ENCODE data around the gene KRTAP5-11.
"Not testable (repeated sequence)": the region's sequence is repeated elsewhere in the genome, so short reads cannot be mapped to it uniquely, and the experiment has no call there.

KRTAP5-11 gene

GRCh38 chr11:71582309-71582895 is at the start of gene KRTAP5-11:
Gene KRTAP5-11, minus strand, starts transcription at chr11:71582875. Its CDS starts 38 bp downstream, at chr11:71582837.
- DNase-seq (ENCODE audit: low spot score) = no peak

- not testable (repeated sequence) for DNase-seq (ENCODE audit: low spot score)
Observed at GRCh38 chr11:71631551-71631950, 48.9 kb upstream of the KRTAP5-11 start.

DNA sequence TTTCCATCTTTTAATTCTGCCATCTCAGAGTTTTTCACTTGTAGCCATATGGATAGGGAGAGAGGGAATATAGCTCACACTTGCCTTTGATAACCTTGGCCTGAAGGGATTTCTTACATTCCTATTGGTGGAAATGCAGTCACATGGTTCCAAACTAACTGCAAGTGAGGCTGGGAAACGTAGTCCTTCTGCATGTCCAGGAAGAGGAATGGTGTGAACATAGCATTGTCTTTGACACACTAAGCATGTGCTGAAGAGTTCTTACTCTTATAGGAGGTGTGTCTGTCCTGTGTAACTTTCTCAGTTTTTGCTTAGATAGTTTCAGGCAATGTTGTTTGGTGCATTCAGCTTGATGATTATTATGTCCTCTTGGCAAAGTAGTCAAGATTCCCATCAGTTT is 47.4 kb upstream of the KRTAP5-11 start:
- not testable (repeated sequence) for DNase-seq (ENCODE audit: low spot score)

GRCh38 chr11:71628943-71629342 is 46.3 kb upstream of the KRTAP5-11 start:
- not testable (repeated sequence) for DNase-seq (ENCODE audit: low spot score)

DNA sequence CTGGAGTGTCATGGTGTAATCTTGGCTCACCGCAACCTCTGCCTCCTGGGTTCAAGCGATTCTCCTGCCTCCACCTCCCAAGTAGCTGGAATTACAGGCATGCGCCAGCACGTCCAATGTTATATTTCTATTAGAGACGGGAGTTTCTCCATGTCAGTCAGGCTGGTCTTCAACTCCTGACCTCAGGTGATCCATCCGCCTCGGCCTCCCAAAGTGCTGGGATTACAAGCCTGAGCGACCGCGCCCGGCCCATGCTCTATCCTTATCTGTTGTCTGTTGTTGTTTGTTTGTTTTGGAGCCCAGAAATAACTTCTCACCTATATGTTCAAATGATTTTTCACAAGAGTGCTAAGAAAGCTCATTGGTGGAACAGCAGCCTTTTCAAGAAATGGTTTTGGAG is 40.6 kb upstream of the KRTAP5-11 start:
- DNase-seq (ENCODE audit: low spot score) = not testable (repeated sequence)

GRCh38 chr11:71622561-71622960 is 39.9 kb upstream of the KRTAP5-11 start:
- DNase-seq (ENCODE audit: low spot score) = not testable (repeated sequence)

DNA sequence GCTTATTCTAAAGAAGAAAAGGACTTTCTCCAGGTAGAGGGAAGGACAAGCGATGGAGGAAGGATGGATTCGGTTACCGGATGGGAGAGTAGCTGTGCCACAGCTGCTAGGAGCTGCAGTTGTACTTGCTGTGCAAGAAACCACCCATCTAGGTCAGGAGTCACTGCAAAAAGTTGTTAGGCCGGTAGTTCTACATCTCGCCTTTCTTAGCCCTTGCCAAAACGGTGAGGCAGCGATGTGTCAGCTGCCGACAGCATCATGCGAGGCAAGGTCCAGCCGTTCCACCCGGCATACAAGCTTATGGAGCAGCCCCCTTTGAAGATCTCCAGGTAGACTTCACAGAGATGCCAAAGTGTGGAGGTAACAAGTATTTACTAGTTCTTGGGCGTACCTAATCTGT is 32.3 kb upstream of the KRTAP5-11 start:
- DNase-seq (ENCODE audit: low spot score) = not testable (repeated sequence)

DNA sequence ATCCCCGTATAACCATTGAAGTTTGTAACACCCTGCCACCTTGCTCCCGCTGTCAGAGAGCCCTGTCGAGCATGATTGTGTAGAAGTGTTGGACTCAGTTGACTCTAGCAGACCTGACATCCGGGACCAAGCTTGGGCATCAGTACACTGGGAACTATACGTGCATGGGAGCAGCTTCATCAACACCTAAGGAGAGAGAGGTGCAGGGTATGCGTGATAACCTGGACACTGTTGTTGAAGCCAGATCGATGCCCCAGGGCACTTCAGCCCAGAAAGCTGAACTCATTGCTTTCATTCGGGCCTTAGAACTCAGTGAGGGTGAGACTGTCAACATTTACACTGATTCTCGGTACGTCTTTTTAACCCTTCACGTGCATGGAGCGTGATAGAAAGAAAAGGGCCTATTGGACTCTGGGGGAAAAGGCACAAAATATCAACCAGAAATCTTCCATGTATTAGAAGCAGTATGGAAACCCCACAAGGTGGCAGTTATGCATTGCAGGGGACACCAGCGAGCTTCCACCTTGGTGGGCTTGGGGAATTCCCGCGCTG is 31.8 kb upstream of the KRTAP5-11 start:
- DNase-seq (ENCODE audit: low spot score) = not testable (repeated sequence)

- DNase-seq (ENCODE audit: low spot score) = not testable (repeated sequence)
Observed at GRCh38 chr11:71613931-71614330, 31.3 kb upstream of the KRTAP5-11 start.

- DNase-seq (ENCODE audit: low spot score) = not testable (repeated sequence)
Observed at GRCh38 chr11:71611218-71611910, 28.7 kb upstream of the KRTAP5-11 start.

DNA sequence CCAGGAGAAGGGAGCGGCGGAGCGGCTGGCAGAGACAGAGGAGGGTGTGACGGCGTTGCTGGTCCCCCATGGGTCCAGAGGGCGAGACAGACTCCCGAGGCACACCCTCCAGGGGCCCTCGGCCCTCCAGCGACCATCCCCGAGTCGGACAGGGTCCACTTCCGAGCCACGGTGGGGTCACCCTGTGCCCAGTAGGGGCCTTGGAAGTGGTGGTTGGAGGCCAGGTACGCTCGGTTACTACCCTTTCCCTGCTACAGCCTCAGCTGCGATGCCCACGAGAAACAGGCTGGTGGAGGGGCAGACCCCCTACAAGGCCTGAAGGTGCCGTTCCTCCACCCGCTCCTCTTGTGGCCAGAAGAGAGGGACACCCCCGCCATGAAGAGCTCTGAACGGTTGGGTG is 25.6 kb upstream of the KRTAP5-11 start:
- DNase-seq (ENCODE audit: low spot score) = not testable (repeated sequence)

GRCh38 chr11:71607520-71608216 is 25.0 kb upstream of the KRTAP5-11 start:
- not testable (repeated sequence) for DNase-seq (ENCODE audit: low spot score)

DNA sequence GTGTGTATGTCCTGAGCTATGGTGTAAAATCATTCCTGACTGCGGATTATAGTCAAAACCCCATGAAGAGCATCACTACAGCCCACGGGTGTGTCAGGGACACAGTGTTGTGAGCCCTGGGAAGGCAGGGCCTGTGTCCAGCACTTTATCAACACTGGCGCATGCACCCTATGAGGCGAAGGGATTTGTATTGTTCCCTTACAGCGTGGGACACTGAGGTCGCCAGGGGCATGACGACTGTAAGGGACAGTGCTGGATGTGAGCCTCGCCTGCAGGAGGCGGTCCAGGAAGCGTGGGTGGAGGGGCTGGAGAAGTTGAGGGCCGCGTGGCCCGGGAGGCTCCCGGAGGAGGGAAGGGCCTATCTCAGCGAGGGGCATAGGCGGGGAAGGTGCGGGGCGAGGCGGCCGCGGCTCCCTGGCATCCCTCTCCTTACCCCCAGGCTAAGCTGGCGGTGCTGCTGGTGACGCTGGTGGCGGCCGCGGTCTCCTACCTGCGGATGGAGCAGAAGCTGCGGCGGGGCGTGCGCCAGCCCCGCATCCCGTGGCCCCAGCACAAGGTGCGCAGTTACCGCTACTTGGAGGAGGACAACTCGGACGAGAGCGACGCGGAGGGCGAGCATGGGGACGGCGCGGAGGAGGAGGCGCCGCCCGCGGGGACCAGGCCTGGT is 24.3 kb upstream of the KRTAP5-11 start:
- not testable (repeated sequence) for DNase-seq (ENCODE audit: low spot score)

DNA sequence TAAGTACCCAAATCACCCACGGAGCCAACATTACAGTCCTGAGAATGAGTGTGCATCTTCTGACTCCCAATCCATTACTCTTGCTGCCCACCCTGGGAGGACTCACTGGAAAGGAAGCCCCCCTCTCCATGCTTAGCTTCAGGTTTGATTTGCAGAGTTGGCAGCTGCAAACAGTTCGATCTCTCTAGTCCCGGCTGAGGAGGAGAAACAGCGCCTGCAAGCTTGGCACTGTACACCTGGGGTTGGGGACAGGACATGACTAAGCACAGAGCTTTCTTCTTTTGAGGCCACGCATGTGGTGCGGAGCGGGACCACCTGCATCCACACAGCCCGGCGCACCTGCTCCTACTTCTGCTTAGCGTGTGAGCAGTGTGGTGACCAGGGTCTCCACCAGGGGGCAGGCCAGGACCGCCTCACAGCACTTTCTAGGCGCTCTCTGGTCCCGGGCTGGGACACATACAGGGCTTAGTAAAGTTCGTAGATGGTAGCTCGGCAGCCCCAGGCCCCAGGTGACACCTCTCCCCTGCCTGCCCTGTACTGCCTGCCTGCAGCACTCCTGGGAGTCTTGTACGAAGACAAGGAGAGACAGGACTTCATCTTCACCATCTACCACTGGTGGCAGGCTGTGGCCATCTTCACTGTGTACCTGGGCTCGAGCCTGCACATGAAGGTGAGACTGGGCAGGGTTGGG is 22.3 kb upstream of the KRTAP5-11 start:
- DNase-seq (ENCODE audit: low spot score) = not testable (repeated sequence)

- not testable (repeated sequence) for DNase-seq (ENCODE audit: low spot score)
Observed at GRCh38 chr11:71603221-71603620, 20.5 kb upstream of the KRTAP5-11 start.

DNA sequence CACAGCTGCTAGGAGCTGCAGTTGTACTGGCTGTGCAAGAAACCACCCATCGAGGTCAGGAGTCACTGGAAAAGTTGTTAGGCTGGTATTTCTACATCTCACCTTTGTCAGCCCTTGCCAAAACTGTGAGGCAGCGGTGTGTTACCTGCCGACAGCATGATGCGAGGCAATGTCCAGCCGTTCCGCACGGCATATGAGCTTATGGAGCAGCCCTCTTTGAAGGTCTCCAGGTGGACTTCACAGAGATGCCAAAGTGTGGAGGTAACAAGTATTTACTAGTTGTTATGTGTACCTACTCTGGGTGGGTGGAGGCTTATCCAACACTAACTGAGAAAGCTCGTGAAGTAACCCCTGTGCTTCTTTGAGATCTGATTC is 6.9 kb upstream of the KRTAP5-11 start:
- DNase-seq (ENCODE audit: low spot score) = not testable (repeated sequence)

GRCh38 chr11:71588822-71589545 is 6.3 kb upstream of the KRTAP5-11 start:
- not testable (repeated sequence) for DNase-seq (ENCODE audit: low spot score)

DNA sequence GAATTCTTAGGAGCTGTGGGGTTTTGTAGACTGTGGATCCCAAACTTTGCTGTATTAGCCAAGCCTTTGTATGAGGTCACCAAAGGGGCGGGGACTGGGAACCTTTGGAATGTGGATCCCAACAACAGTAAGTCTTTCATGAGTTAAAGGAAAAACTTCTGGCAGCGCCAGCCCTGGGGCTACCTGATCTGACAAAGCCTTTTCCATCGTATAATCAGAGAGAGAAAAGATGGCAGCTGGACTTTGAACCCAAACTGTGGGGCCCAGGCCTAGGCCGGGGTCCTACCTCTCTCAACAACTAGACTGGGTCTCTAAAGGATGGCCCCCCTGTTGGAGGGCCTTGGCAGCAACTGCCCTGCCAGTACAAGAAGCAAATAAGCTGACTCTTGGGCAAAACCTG is 5.6 kb upstream of the KRTAP5-11 start:
- not testable (repeated sequence) for DNase-seq (ENCODE audit: low spot score)

GRCh38 chr11:71585673-71586072 is 3.0 kb upstream of the KRTAP5-11 start:
- DNase-seq (ENCODE audit: low spot score) = not testable (repeated sequence)

GRCh38 chr11:71582969-71583368 is 294 bp upstream of the KRTAP5-11 start:
- DNase-seq (ENCODE audit: low spot score) = not testable (repeated sequence)

DNA sequence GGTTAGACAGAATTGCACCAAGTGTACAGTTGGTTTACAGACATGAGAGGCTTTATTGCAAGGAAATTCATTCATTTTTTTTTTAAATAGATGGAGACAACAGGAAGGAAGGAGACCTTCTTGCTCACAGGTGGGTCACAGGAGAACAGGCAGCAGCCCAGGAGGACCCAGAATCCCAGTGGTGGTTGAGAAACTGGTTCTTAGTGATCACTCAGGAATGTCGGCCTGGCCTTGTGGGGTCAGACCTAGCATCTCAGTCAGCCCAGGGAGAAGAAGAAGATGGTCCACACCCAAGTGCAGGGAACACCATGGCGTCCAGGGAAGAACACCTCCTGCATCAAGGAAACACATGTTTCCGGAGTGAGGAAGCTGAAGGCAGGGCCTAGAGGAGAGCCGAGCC is 849 bp downstream of the KRTAP5-11 start:
- DNase-seq (ENCODE audit: low spot score) = no peak
